Dermis blood vessel endothelial cell (primary cell): ENCODE data around the gene SLC5A11. TPM values are rescaled to one million over a fixed set of nuclear protein-coding genes. Genes with fewer than 3 reads are reported as not detected.
A peak's percentile ranks its signal among the peaks of the same experiment; 100 is the strongest.
"Not testable (repeated sequence)": the region's sequence is repeated elsewhere in the genome, so short reads cannot be mapped to it uniquely, and the experiment has no call there.

Experiments used
- DNase-seq: peaks from one replicate; pipeline ENCODE4 v3.0.0; 2010
- total RNA-seq: library from RNA; depleted of rRNA; stranded (reverse); fragments of >200 nt; gene quantifications from 2 replicates; pipeline ENCODE4 v1.2.3, GENCODE V29; 2014

SLC5A11 gene
- total RNA-seq, 1 donor from 2014 or later, result 0.17 TPM

GRCh38 chr16:24858219-24859041 lies 12.7 kb downstream of the SLC5A11 start:
- peak; percentile 78 for DNase-seq

- no peak for DNase-seq
Measured at GRCh38 chr16:24861461-24861860, 15.7 kb downstream of the SLC5A11 start.

GRCh38 chr16:24863582-24864437 lies 18.0 kb downstream of the SLC5A11 start:
- DNase-seq, result no peak

- DNase-seq, result no peak
Measured at GRCh38 chr16:24869033-24869432, 23.3 kb downstream of the SLC5A11 start.

- no peak for DNase-seq
Measured at GRCh38 chr16:24871891-24872290, 26.1 kb downstream of the SLC5A11 start.

- no peak for DNase-seq
Measured at GRCh38 chr16:24873028-24873427, 27.3 kb downstream of the SLC5A11 start.

GRCh38 chr16:24875466-24875865 lies 29.7 kb downstream of the SLC5A11 start:
- no peak for DNase-seq

- no peak for DNase-seq
Measured at GRCh38 chr16:24876231-24876630, 30.5 kb downstream of the SLC5A11 start.

GRCh38 chr16:24879684-24880083 lies 33.9 kb downstream of the SLC5A11 start:
- no peak for DNase-seq

- no peak for DNase-seq
Measured at GRCh38 chr16:24883714-24884151, 38.0 kb downstream of the SLC5A11 start.

GRCh38 chr16:24887472-24887871 lies 41.7 kb downstream of the SLC5A11 start:
- DNase-seq, result no peak

GRCh38 chr16:24890746-24891145 lies 45.0 kb downstream of the SLC5A11 start:
- no peak for DNase-seq

- no peak for DNase-seq
Measured at GRCh38 chr16:24896439-24896838, 50.7 kb downstream of the SLC5A11 start.

GRCh38 chr16:24897522-24897921 lies 51.8 kb downstream of the SLC5A11 start:
- DNase-seq, result not testable (repeated sequence)

- DNase-seq, result no peak
Measured at GRCh38 chr16:24900230-24900629, 54.5 kb downstream of the SLC5A11 start.

- DNase-seq, result peak; percentile 54
Measured at GRCh38 chr16:24906199-24906808, 60.5 kb downstream of the SLC5A11 start.

- no peak for DNase-seq
Measured at GRCh38 chr16:24906901-24907300, 61.1 kb downstream of the SLC5A11 start.

- DNase-seq, result no peak
Measured at GRCh38 chr16:24908716-24909115, 63.0 kb downstream of the SLC5A11 start.

GRCh38 chr16:24909856-24910255 lies 64.1 kb downstream of the SLC5A11 start:
- no peak for DNase-seq

- no peak for DNase-seq
Measured at GRCh38 chr16:24915019-24915418, 69.3 kb downstream of the SLC5A11 start.

- DNase-seq, result no peak
Measured at GRCh38 chr16:24915576-24915975, 69.8 kb downstream of the SLC5A11 start.

GRCh38 chr16:24917236-24917635 lies 71.5 kb downstream of the SLC5A11 start:
- no peak for DNase-seq

- DNase-seq, result no peak
Measured at GRCh38 chr16:24917891-24918290, 72.1 kb downstream of the SLC5A11 start.
